ENCODE data around the gene NAA80. TPM values are rescaled to one million over a fixed set of nuclear protein-coding genes. Genes with fewer than 3 reads are reported as not detected.

NAA80 gene
- total and polyA plus RNA-seq, 2 donors from 2014 or later: 8.7 to 10.7 TPM

GRCh38 chr3:50294492-50295403 is 4.5 kb downstream of the NAA80 start:
- no peak for FAIRE-seq
- no peaks in the 10 kb centered on the region for H3K27me3 ChIP-seq (ENCODE audit: control insufficient read depth, insufficient read depth, low read length)
- peak in 1 of 5 donors; percentile 44 for DNase-seq
- no peak overlapping the region for H3K4me3 ChIP-seq (ENCODE audit: low read length in 3 of 3)
- no peaks in the 10 kb centered on the region for H3K9me3 ChIP-seq (ENCODE audit: control insufficient read depth in 2 of 3, insufficient read depth in 1 of 3, low read length in 3 of 3)
- no peak overlapping the region for H3K9ac ChIP-seq (ENCODE audit: low read length in 3 of 3)
- peaks cover 3 to 26% (median 25%) of the 10 kb centered on the region in 3 donors for H3K4me1 ChIP-seq (ENCODE audit: control insufficient read depth in 2 of 3, insufficient read depth in 2 of 3, low read depth in 1 of 3, low read length in 3 of 3)
- TF ChIP-seq CTCF (IDR thresholded peaks at IDR 0.05; ENCODE audit: borderline replicate concordance, extremely low read depth, insufficient read depth): no peak
- H3K27ac ChIP-seq (ENCODE audit: low read depth in 2 of 2, low read length in 2 of 2): no peak overlapping the region
- peaks cover 0 to 3% (median 0%) of the 10 kb centered on the region in 3 donors for H3K36me3 ChIP-seq (ENCODE audit: control insufficient read depth in 2 of 3, insufficient read depth in 3 of 3, low read length in 3 of 3)
- intact Hi-C loops (cut with DNase I): no loop called here

- H3K9ac ChIP-seq (ENCODE audit: low read length in 3 of 3): no peak overlapping the region
- peaks cover 3 to 24% (median 24%) of the 10 kb centered on the region in 3 donors for H3K4me1 ChIP-seq (ENCODE audit: control insufficient read depth in 2 of 3, insufficient read depth in 2 of 3, low read depth in 1 of 3, low read length in 3 of 3)
- no peak overlapping the region for H3K4me3 ChIP-seq (ENCODE audit: low read length in 3 of 3)
- H3K36me3 ChIP-seq (ENCODE audit: control insufficient read depth in 2 of 3, insufficient read depth in 3 of 3, low read length in 3 of 3): peaks cover 0 to 10% (median 0%) of the 10 kb centered on the region in 3 donors
- DNase-seq: no peak
- TF ChIP-seq CTCF (IDR thresholded peaks at IDR 0.05; ENCODE audit: borderline replicate concordance, extremely low read depth, insufficient read depth): no peak
- no peak for FAIRE-seq
- no peaks in the 10 kb centered on the region for H3K27me3 ChIP-seq (ENCODE audit: control insufficient read depth, insufficient read depth, low read length)
- no peak overlapping the region for H3K27ac ChIP-seq (ENCODE audit: low read depth in 2 of 2, low read length in 2 of 2)
- intact Hi-C loops (cut with DNase I): no loop called here
- no peaks in the 10 kb centered on the region for H3K9me3 ChIP-seq (ENCODE audit: control insufficient read depth in 2 of 3, insufficient read depth in 1 of 3, low read length in 3 of 3)
Observed at GRCh38 chr3:50294089-50294488, 5.1 kb downstream of the NAA80 start.

- DNase-seq: peak in 1 of 5 donors; percentile 62
- Histone ChIP-seq H3K9me3 (ENCODE audit: control insufficient read depth in 2 of 3, insufficient read depth in 1 of 3, low read length in 3 of 3) (no peaks in the 10 kb centered on the region), H3K4me3 (ENCODE audit: low read length in 3 of 3) (peak overlapping the region in 1 of 3 donors; percentile 88), H3K27ac (ENCODE audit: low read depth in 2 of 2, low read length in 2 of 2) (peak overlapping the region; percentile 78 to 88), H3K4me1 (ENCODE audit: control insufficient read depth in 2 of 3, insufficient read depth in 2 of 3, low read depth in 1 of 3, low read length in 3 of 3) (peaks cover 3 to 21% (median 16%) of the 10 kb centered on the region in 3 donors), H3K9ac (ENCODE audit: low read length in 3 of 3) (peak overlapping the region in 1 of 3 donors; percentile 84), H3K27me3 (ENCODE audit: control insufficient read depth, insufficient read depth, low read length) (no peaks in the 10 kb centered on the region), H3K36me3 (ENCODE audit: control insufficient read depth in 2 of 3, insufficient read depth in 3 of 3, low read length in 3 of 3) (peaks cover 0 to 18% (median 6%) of the 10 kb centered on the region in 3 donors)
- TF ChIP-seq CTCF (IDR thresholded peaks at IDR 0.05; ENCODE audit: borderline replicate concordance, extremely low read depth, insufficient read depth): no peak
- FAIRE-seq: no peak
- intact Hi-C loops (cut with DNase I): no loop called here
Observed at GRCh38 chr3:50293079-50293801, 6.0 kb downstream of the NAA80 start.

All from kidney (tissue), 14 donors.